ENCODE measurements around the gene KCNJ4. TPM values are rescaled to one million over a fixed set of nuclear protein-coding genes. Genes with fewer than 3 reads are reported as not detected.
"Not testable (repeated sequence)": the region's sequence is repeated elsewhere in the genome, so short reads cannot be mapped to it uniquely, and the experiment has no call there.

Gene KCNJ4
- total RNA-seq, 1 experiment from 2014 or later, result 0.18 TPM

DNA sequence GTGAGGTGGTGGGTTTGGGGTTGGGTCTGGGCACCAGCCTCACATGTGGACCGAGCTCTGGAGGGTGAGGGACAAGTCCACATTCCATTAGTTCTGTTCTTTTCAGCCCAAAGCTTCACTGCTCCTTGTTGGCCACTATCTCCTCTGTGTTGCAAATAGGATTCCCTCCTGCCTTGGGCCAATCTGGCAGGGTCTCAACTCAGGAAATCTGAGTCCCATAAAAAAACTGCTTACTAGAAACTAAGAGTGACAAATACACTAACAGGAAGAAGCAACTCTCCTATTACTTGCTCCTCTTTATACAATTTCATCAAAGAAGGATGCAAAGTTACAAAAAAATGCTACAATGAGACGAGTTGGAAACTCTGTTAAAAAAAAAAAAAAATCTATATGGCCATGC lies 71.6 kb downstream of the KCNJ4 start:
- H3K4me3 ChIP-seq (ENCODE audit: low read depth in 2 of 2, low read length in 2 of 2), result no peak overlapping the region
- intact Hi-C loops (cut with micrococcal nuclease; ENCODE audit: unreplicated experiment) (no loop called here), in situ Hi-C loops (cut with HindIII; ENCODE audit: low pct_unique_long_range_greater_than_20kb, low sequenced_read_pairs) (no loop called here)
- ATAC-seq, result no peak
- no peak for DNase-seq (ENCODE audit: low read depth, low spot score)
- no peaks in the 10 kb centered on the region for H3K27me3 ChIP-seq (ENCODE audit: control insufficient read depth, insufficient read depth, low read length)
- TF ChIP-seq, protein P1, sequence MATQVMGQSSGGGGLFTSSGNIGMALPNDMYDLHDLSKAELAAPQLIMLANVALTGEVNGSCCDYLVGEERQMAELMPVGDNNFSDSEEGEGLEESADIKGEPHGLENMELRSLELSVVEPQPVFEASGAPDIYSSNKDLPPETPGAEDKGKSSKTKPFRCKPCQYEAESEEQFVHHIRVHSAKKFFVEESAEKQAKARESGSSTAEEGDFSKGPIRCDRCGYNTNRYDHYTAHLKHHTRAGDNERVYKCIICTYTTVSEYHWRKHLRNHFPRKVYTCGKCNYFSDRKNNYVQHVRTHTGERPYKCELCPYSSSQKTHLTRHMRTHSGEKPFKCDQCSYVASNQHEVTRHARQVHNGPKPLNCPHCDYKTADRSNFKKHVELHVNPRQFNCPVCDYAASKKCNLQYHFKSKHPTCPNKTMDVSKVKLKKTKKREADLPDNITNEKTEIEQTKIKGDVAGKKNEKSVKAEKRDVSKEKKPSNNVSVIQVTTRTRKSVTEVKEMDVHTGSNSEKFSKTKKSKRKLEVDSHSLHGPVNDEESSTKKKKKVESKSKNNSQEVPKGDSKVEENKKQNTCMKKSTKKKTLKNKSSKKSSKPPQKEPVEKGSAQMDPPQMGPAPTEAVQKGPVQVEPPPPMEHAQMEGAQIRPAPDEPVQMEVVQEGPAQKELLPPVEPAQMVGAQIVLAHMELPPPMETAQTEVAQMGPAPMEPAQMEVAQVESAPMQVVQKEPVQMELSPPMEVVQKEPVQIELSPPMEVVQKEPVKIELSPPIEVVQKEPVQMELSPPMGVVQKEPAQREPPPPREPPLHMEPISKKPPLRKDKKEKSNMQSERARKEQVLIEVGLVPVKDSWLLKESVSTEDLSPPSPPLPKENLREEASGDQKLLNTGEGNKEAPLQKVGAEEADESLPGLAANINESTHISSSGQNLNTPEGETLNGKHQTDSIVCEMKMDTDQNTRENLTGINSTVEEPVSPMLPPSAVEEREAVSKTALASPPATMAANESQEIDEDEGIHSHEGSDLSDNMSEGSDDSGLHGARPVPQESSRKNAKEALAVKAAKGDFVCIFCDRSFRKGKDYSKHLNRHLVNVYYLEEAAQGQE (IDR thresholded peaks at IDR 0.05; ENCODE audit: insufficient read depth in 1 of 2, low read depth in 2 of 2, low read length in 1 of 2), result no peak
- TF ChIP-seq SIN3A (IDR thresholded peaks at IDR 0.05; ENCODE audit: borderline replicate concordance, insufficient read depth, low read depth, low read length) (no peak), POLR2AphosphoS5 (IDR thresholded peaks at IDR 0.05; ENCODE audit: low read depth, low read length) (no peak), TCF7L2 (IDR thresholded peaks at IDR 0.05; ENCODE audit: low read depth, low read length) (no peak)
- TF ChIP-seq, protein P2, sequence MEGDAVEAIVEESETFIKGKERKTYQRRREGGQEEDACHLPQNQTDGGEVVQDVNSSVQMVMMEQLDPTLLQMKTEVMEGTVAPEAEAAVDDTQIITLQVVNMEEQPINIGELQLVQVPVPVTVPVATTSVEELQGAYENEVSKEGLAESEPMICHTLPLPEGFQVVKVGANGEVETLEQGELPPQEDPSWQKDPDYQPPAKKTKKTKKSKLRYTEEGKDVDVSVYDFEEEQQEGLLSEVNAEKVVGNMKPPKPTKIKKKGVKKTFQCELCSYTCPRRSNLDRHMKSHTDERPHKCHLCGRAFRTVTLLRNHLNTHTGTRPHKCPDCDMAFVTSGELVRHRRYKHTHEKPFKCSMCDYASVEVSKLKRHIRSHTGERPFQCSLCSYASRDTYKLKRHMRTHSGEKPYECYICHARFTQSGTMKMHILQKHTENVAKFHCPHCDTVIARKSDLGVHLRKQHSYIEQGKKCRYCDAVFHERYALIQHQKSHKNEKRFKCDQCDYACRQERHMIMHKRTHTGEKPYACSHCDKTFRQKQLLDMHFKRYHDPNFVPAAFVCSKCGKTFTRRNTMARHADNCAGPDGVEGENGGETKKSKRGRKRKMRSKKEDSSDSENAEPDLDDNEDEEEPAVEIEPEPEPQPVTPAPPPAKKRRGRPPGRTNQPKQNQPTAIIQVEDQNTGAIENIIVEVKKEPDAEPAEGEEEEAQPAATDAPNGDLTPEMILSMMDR (IDR thresholded peaks at IDR 0.05), result no peak
- no peaks in the 10 kb centered on the region for H3K36me3 ChIP-seq (ENCODE audit: control insufficient read depth, insufficient read depth, low read length)
- no peak overlapping the region for H3K27ac ChIP-seq (ENCODE audit: low read length)
- no TSS peak for BruUV-seq (replicated peaks)
- ChIA-PET CTCF (no interaction called here), POLR2A (no interaction called here)
- H3K4me1 ChIP-seq (ENCODE audit: control insufficient read depth, insufficient read depth, low read length), result no peaks in the 10 kb centered on the region
- H3K9me3 ChIP-seq (ENCODE audit: control insufficient read depth, insufficient read depth, low read depth, low read length), result no peaks in the 10 kb centered on the region

DNA sequence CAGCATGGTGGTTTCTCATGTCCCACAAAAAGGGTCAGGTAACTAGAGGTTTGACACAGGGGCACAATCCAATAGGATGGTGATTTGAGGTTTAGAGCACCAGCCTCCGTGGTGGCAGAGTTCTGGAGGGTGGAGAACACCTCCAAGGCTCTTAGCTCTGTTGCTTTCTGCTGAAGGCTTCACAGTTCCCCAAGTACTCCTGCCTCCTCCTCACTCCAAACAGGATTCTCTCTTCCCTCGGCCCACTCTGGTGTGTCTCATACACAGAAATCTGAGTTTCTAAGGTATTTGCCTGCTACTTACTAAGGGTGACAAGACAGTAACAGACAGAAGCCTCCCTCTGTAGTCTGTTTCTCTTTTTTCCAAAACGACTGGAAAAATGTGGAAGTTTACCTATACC lies 73.6 kb downstream of the KCNJ4 start:
- intact Hi-C loops (cut with micrococcal nuclease; ENCODE audit: unreplicated experiment); H3K4me1 ChIP-seq (ENCODE audit: control insufficient read depth, insufficient read depth, low read length); BruUV-seq (replicated peaks); H3K27me3 ChIP-seq (ENCODE audit: control insufficient read depth, insufficient read depth, low read length); in situ Hi-C loops (cut with HindIII; ENCODE audit: low pct_unique_long_range_greater_than_20kb, low sequenced_read_pairs); H3K36me3 ChIP-seq (ENCODE audit: control insufficient read depth, insufficient read depth, low read length); ATAC-seq; CTCF ChIA-PET; H3K4me3 ChIP-seq (ENCODE audit: low read depth in 2 of 2, low read length in 2 of 2); H3K27ac ChIP-seq (ENCODE audit: low read length); H3K9me3 ChIP-seq (ENCODE audit: control insufficient read depth, insufficient read depth, low read depth, low read length); DNase-seq (ENCODE audit: low read depth, low spot score); POLR2A ChIA-PET: not testable (repeated sequence)

Other genes starting within 250 kb of the KCNJ4 start
- gene TMEM184B, start 182.2 kb downstream of the KCNJ4 start, total RNA-seq (2021; ENCODE audit: unreplicated experiment), result 54.2 TPM
- gene CSNK1E, start 137.8 kb downstream of the KCNJ4 start, total RNA-seq (2021; ENCODE audit: unreplicated experiment), result 115 TPM
- 11.6 TPM for gene KDELR3, start 12.9 kb upstream of the KCNJ4 start, total RNA-seq (2021; ENCODE audit: unreplicated experiment)
- 277 TPM for gene DDX17, start 51.1 kb upstream of the KCNJ4 start, total RNA-seq (2021; ENCODE audit: unreplicated experiment)
- 3.2 TPM for gene DMC1, start 115.0 kb upstream of the KCNJ4 start, total RNA-seq (2021; ENCODE audit: unreplicated experiment)
- 2.4 TPM for gene FAM227A, start 201.2 kb upstream of the KCNJ4 start, total RNA-seq (2021; ENCODE audit: unreplicated experiment)
- 20.4 TPM for gene CBY1, start 201.4 kb upstream of the KCNJ4 start, total RNA-seq (2021; ENCODE audit: unreplicated experiment)
- gene TOMM22, start 226.8 kb upstream of the KCNJ4 start, total RNA-seq (2021; ENCODE audit: unreplicated experiment), result 111 TPM
- 35.1 TPM for gene JOSD1, start 245.7 kb upstream of the KCNJ4 start, total RNA-seq (2021; ENCODE audit: unreplicated experiment)

Measured in Panc1 (cell line).